ENCODE data around the gene CATSPERE.

Gene CATSPERE

GRCh38 chr1:244424649-244425334, 36.3 kb upstream of the CATSPERE start:
- H3K4me3 ChIP-seq (ENCODE audit: low read depth, low read length): no peak overlapping the region
- in situ Hi-C loops (cut with HindIII; ENCODE audit: low sequenced_read_pairs): no loop called here
- no peak for DNase-seq (ENCODE audit: low read depth)
- no peak for TF ChIP-seq CTCF (IDR thresholded peaks at IDR 0.05; ENCODE audit: low read depth, low read length, missing control alignments)

- TF ChIP-seq CTCF (IDR thresholded peaks at IDR 0.05; ENCODE audit: low read depth, low read length, missing control alignments): no peak
- H3K4me3 ChIP-seq (ENCODE audit: low read depth, low read length): no peak overlapping the region
- DNase-seq (ENCODE audit: low read depth): no peak
- in situ Hi-C loops (cut with HindIII; ENCODE audit: low sequenced_read_pairs): no loop called here
Observed at GRCh38 chr1:244427647-244428046, 33.4 kb upstream of the CATSPERE start.

GRCh38 chr1:244429818-244430217, 31.3 kb upstream of the CATSPERE start:
- no peak for TF ChIP-seq CTCF (IDR thresholded peaks at IDR 0.05; ENCODE audit: low read depth, low read length, missing control alignments)
- no peak overlapping the region for H3K4me3 ChIP-seq (ENCODE audit: low read depth, low read length)
- in situ Hi-C loops (cut with HindIII; ENCODE audit: low sequenced_read_pairs): no loop called here
- DNase-seq (ENCODE audit: low read depth): no peak

GRCh38 chr1:244431166-244431565, 29.9 kb upstream of the CATSPERE start:
- H3K4me3 ChIP-seq (ENCODE audit: low read depth, low read length): no peak overlapping the region
- in situ Hi-C loops (cut with HindIII; ENCODE audit: low sequenced_read_pairs): no loop called here
- DNase-seq (ENCODE audit: low read depth): no peak
- no peak for TF ChIP-seq CTCF (IDR thresholded peaks at IDR 0.05; ENCODE audit: low read depth, low read length, missing control alignments)

- no peak overlapping the region for H3K4me3 ChIP-seq (ENCODE audit: low read depth, low read length)
- in situ Hi-C loops (cut with HindIII; ENCODE audit: low sequenced_read_pairs): no loop called here
- no peak for TF ChIP-seq CTCF (IDR thresholded peaks at IDR 0.05; ENCODE audit: low read depth, low read length, missing control alignments)
- DNase-seq (ENCODE audit: low read depth): no peak
Observed at GRCh38 chr1:244435562-244436205, 25.4 kb upstream of the CATSPERE start.

- in situ Hi-C loops (cut with HindIII; ENCODE audit: low sequenced_read_pairs): no loop called here
- DNase-seq (ENCODE audit: low read depth): no peak
- no peak overlapping the region for H3K4me3 ChIP-seq (ENCODE audit: low read depth, low read length)
- no peak for TF ChIP-seq CTCF (IDR thresholded peaks at IDR 0.05; ENCODE audit: low read depth, low read length, missing control alignments)
Observed at GRCh38 chr1:244436336-244437085, 24.6 kb upstream of the CATSPERE start.

Measured in astrocyte of the cerebellum (primary cell).